ENCODE data around the gene APBB1IP.
"Not testable (repeated sequence)": the region's sequence is repeated elsewhere in the genome, so short reads cannot be mapped to it uniquely, and the experiment has no call there.

- TF ChIP-seq JUN (IDR thresholded peaks at IDR 0.05; ENCODE audit: borderline replicate concordance, insufficient read depth, insufficient read length, low read depth); EZH2 (IDR thresholded peaks at IDR 0.05; ENCODE audit: borderline replicate concordance, low read depth, low read length, severe bottlenecking); CTCF (IDR thresholded peaks at IDR 0.05; ENCODE audit: extremely low read depth in 1 of 2, insufficient read depth in 1 of 2, low read depth in 1 of 2, low read length in 2 of 2); POLR2A (IDR thresholded peaks at IDR 0.05; ENCODE audit: low read depth, low read length); POLR2AphosphoS5 (IDR thresholded peaks at IDR 0.05; ENCODE audit: insufficient read depth, low read depth, low read length); FOS (IDR thresholded peaks at IDR 0.05; ENCODE audit: borderline replicate concordance, insufficient read depth, low read length); MYC (IDR thresholded peaks at IDR 0.05; ENCODE audit: low read depth, low read length); GATA2 (IDR thresholded peaks at IDR 0.05; ENCODE audit: insufficient read depth, insufficient read length, low read depth, low read length): not testable (repeated sequence)
These were observed 166.4 kb downstream of the APBB1IP start for GRCh38 chr10:26604320-26605093.
